H1 (cell line): ENCODE results near the gene TMPRSS4. TPM values are rescaled to one million over a fixed set of nuclear protein-coding genes. Genes with fewer than 3 reads are reported as not detected.

Source experiments
- CTCF ChIA-PET: fragments of 300-600 bp; sonication (Branson Sonifier 250); formaldehyde crosslinking; loops from one replicate; lab custom pipeline; 2021; ENCODE audit not compliant: partially characterized antibody; lab: Charles Lee
- POLR2A ChIA-PET: fragments of 300-600 bp; sonication (Branson Sonifier 250); formaldehyde crosslinking; loops from one replicate; lab custom pipeline; 2021; ENCODE audit warnings: inconsistent platforms; ENCODE audit not compliant: partially characterized antibody; lab: Charles Lee
- DNase-seq, 2 experiments: peaks; one replicate each; pipeline versions ENCODE4 v3.0.0 to v3.0.0-alpha.2; 2010 to 2022; ENCODE audit warnings: low spot score in 2 of 2, low read depth in 1 of 2, mixed read lengths in 1 of 2
- FAIRE-seq: peaks from 2 replicates; lab custom pipeline; 2011; peaks lifted over from hg19 to GRCh38; lab: Jason Lieb, UNC
- H2AFZ ChIP-seq: 2 replicates; pipeline ENCODE4 v1.8.1; 2012; ENCODE audit warnings: low read length, inconsistent platforms
- H2AK5ac ChIP-seq: 2 replicates; pipeline ENCODE4 v1.6.1; 2013; ENCODE audit warnings: low read depth, low read length
- H2BK120ac ChIP-seq: replicated peaks from 2 replicates; pipeline ENCODE3; 2013; ENCODE audit warnings: low read depth, low read length, inconsistent platforms
- H2BK12ac ChIP-seq: 2 replicates; pipeline ENCODE4 v1.6.1; 2013; ENCODE audit warnings: low read depth, low read length
- H2BK15ac ChIP-seq: 2 replicates; pipeline ENCODE4 v1.6.1; 2013; ENCODE audit warnings: low read length
- H2BK20ac ChIP-seq: 2 replicates; pipeline ENCODE4 v1.6.1; 2013; ENCODE audit warnings: low read length
- H2BK5ac ChIP-seq: 2 replicates; pipeline ENCODE4 v1.6.1; 2013; ENCODE audit warnings: low read depth, low read length
- H3K14ac ChIP-seq: 2 replicates; pipeline ENCODE4 v1.6.1; 2013; ENCODE audit warnings: inconsistent platforms; ENCODE audit not compliant: insufficient read length
- H3K18ac ChIP-seq: 2 replicates; pipeline ENCODE4 v1.6.1; 2013; ENCODE audit warnings: low read length; ENCODE audit errors: extremely low read depth
- H3K23ac ChIP-seq: 2 replicates; pipeline ENCODE4 v1.6.1; 2013; ENCODE audit warnings: inconsistent platforms; ENCODE audit not compliant: insufficient read length
- H3K23me2 ChIP-seq: 2 replicates; pipeline ENCODE4 v1.6.1; 2013; ENCODE audit warnings: low read depth, low read length
- H3K27ac ChIP-seq: 2 replicates; pipeline ENCODE4 v1.6.1; 2011; ENCODE audit warnings: low read depth, low read length, inconsistent platforms
- H3K27me3 ChIP-seq, 4 experiments: replicated peaks in 1 of 4; 1 replicate in 1 of 4; 2 replicates in 3 of 4; pipeline versions ENCODE4 v1.6.1 to v1.8.1; 2011 to 2013; ENCODE audit warnings: low read length in 3 of 4, mild to moderate bottlenecking in 3 of 4, inconsistent platforms in 2 of 4, mixed read lengths in 2 of 4, moderate library complexity in 1 of 4; ENCODE audit not compliant: control insufficient read depth in 3 of 4, insufficient read depth in 3 of 4; ENCODE audit errors: extremely low read depth in 1 of 4
- H3K36me3 ChIP-seq, 4 experiments: 2 replicates each; pipeline versions ENCODE4 v1.6.1 to v1.8.1; 2011 to 2013; ENCODE audit warnings: mild to moderate bottlenecking in 4 of 4, low read length in 3 of 4, moderate library complexity in 2 of 4, control low read depth in 1 of 4, inconsistent platforms in 1 of 4; ENCODE audit not compliant: insufficient read depth in 4 of 4, control insufficient read depth in 2 of 4
- H3K4ac ChIP-seq: replicated peaks from 2 replicates; pipeline ENCODE3; 2013; ENCODE audit warnings: low read length, low read depth, mixed read lengths, inconsistent platforms; ENCODE audit not compliant: insufficient read length
- H3K4me1 ChIP-seq, 4 experiments: replicated peaks in 1 of 4; 1 replicate in 1 of 4; 2 replicates in 3 of 4; pipeline versions ENCODE4 v1.6.1 to v1.8.1; 2011 to 2013; ENCODE audit warnings: low read length in 3 of 4, inconsistent platforms in 2 of 4, mixed read lengths in 1 of 4; ENCODE audit not compliant: insufficient read depth in 4 of 4, control insufficient read depth in 3 of 4
- H3K4me2 ChIP-seq, 2 experiments: 2 replicates each; pipeline versions ENCODE4 v1.6.1 to v1.8.1; 2011 to 2013; ENCODE audit warnings: low read depth in 2 of 2, low read length in 2 of 2, control low read depth in 1 of 2, inconsistent platforms in 1 of 2, mild to moderate bottlenecking in 1 of 2; ENCODE audit not compliant: insufficient read depth in 1 of 2
- H3K4me3 ChIP-seq, 4 experiments: fragments of 200-600, 300-600 bp in 1 of 4; sonication (generic), shearing (Covaris generic), sonication (Bioruptor Twin) in 1 of 4; 2 replicates each; pipeline versions ENCODE4 v1.5.1 to v1.8.1; 2011 to 2016; ENCODE audit warnings: low read length in 4 of 4, low read depth in 3 of 4, control low read depth in 2 of 4, inconsistent platforms in 2 of 4, mild to moderate bottlenecking in 2 of 4, mixed read lengths in 1 of 4, moderate library complexity in 1 of 4; ENCODE audit not compliant: insufficient read depth in 2 of 4; ENCODE audit errors: extremely low read depth in 1 of 4
- H3K56ac ChIP-seq: replicated peaks from 2 replicates; pipeline ENCODE3; 2013; ENCODE audit warnings: low read depth, mild to moderate bottlenecking, mixed read lengths, low read length, inconsistent platforms; ENCODE audit not compliant: insufficient read length
- H3K79me1 ChIP-seq: 2 replicates; pipeline ENCODE4 v1.6.1; 2013; ENCODE audit warnings: low read depth, low read length, control low read depth
- H3K79me2 ChIP-seq, 2 experiments: 2 replicates each; pipeline versions ENCODE4 v1.6.1 to v1.8.1; 2012 to 2013; ENCODE audit warnings: low read length in 2 of 2, mild to moderate bottlenecking in 2 of 2, inconsistent platforms in 1 of 2; ENCODE audit not compliant: insufficient read depth in 2 of 2, control insufficient read depth in 1 of 2
- H3K9ac ChIP-seq, 4 experiments: replicated peaks in 1 of 4; 1 replicate in 1 of 4; 2 replicates in 3 of 4; pipeline versions ENCODE4 v1.6.1 to v1.8.1; 2011 to 2013; ENCODE audit warnings: low read depth in 3 of 4, low read length in 3 of 4, control low read depth in 2 of 4, mild to moderate bottlenecking in 2 of 4, moderate library complexity in 2 of 4, inconsistent platforms in 1 of 4; ENCODE audit errors: extremely low read depth in 1 of 4
- H3K9me3 ChIP-seq, 2 experiments: 2 replicates each; pipeline versions ENCODE4 v1.6.1 to v1.8.1; 2012 to 2013; ENCODE audit warnings: mild to moderate bottlenecking in 2 of 2, moderate library complexity in 2 of 2, control low read depth in 1 of 2, inconsistent platforms in 1 of 2, low read depth in 1 of 2, low read length in 1 of 2, mixed read lengths in 1 of 2; ENCODE audit not compliant: insufficient read depth in 2 of 2
- H4K20me1 ChIP-seq, 2 experiments: replicated peaks in 1 of 2; 2 replicates each; pipeline versions ENCODE3 to v1.8.1; 2011 to 2013; ENCODE audit warnings: inconsistent platforms in 2 of 2, low read length in 2 of 2, mild to moderate bottlenecking in 1 of 2; ENCODE audit not compliant: insufficient read depth in 2 of 2, control insufficient read depth in 1 of 2
- H4K5ac ChIP-seq: 2 replicates; pipeline ENCODE4 v1.6.1; 2013; ENCODE audit warnings: low read length, low read depth, mixed read lengths, inconsistent platforms; ENCODE audit not compliant: insufficient read length
- H4K8ac ChIP-seq: 2 replicates; pipeline ENCODE4 v1.8.0; 2013; ENCODE audit warnings: mild to moderate bottlenecking, moderate library complexity, low read length, inconsistent platforms; ENCODE audit not compliant: insufficient read depth; ENCODE audit errors: extremely low read depth
- H4K91ac ChIP-seq: replicated peaks from 2 replicates; pipeline ENCODE3; 2013; ENCODE audit warnings: low read length, mixed read lengths, inconsistent platforms; ENCODE audit not compliant: insufficient read length
- CREB1 ChIP-seq: IDR thresholded peaks from 2 replicates; pipeline ENCODE4 v1.6.1; 2012; ENCODE audit warnings: inconsistent platforms
- KDM4A ChIP-seq: IDR thresholded peaks from one replicate; pipeline ENCODE4 v1.7.1; 2012; ENCODE audit warnings: low read depth, mild to moderate bottlenecking, moderate library complexity, low read length, inconsistent platforms; ENCODE audit not compliant: severe bottlenecking
- WGBS, 2 experiments: shearing (Covaris generic) in 1 of 2; methylation state at CpG; one replicate each; pipeline versions ENCODE4 v1.1.6 to v1.1.7; 2013 to 2015; ENCODE audit warnings: low lambda C conversion rate in 2 of 2, mixed read lengths in 2 of 2, inconsistent platforms in 1 of 2, low coverage in 1 of 2, missing lambda C conversion rate in 1 of 2; ENCODE audit not compliant: insufficient replicate concordance in 2 of 2, insufficient coverage in 1 of 2, insufficient read length in 1 of 2; ENCODE audit errors: extremely low coverage in 1 of 2, missing lambda C conversion rate in 1 of 2; 5-methylcytosine and 5-hydroxymethylcytosine counted together
- polyA plus RNA-seq, 7 experiments: library from polyadenylated mRNA; depleted of rRNA in 3 of 7; stranded (reverse) in 5 of 7; unstranded in 2 of 7; fragments of >200 nt in 5 of 7; fragments of 200-250 nt in 2 of 7; gene quantifications; 1 replicate in 5 of 7; 2 replicates in 1 of 7; 4 replicates in 1 of 7; pipeline versions ENCODE4 v1.2.1 to v1.2.3, GENCODE V29; 2011 to 2013; ENCODE audit warnings: missing spikeins in 2 of 7, mixed read lengths in 2 of 7
- total RNA-seq: library from RNA; stranded (reverse); fragmentation: NEBNext Ultra II Directional; extraction: Animal tissue kit (Norgen Biotek cat#: 25700); gene quantifications from 2 replicates; pipeline ENCODE4 v1.2.1, GENCODE V29; 2021

TMPRSS4 gene
- total and polyA plus RNA-seq, 2 of the 8 experiments (the other 6 are each of a cell fraction or from before 2014, with no cell fraction given), result 0.11 to 0.58 TPM

GRCh38 chr11:118087931-118088330, 11.1 kb downstream of the TMPRSS4 start:
- no peak overlapping the region for H4K8ac ChIP-seq
- H3K23ac ChIP-seq, result no peak overlapping the region
- no peak overlapping the region for H2BK20ac ChIP-seq
- H3K79me2 ChIP-seq, result no peaks in the 10 kb centered on the region
- no peak overlapping the region for H3K9ac ChIP-seq
- no peak overlapping the region for H2BK12ac ChIP-seq
- no peaks in the 10 kb centered on the region for H3K27me3 ChIP-seq
- H3K27ac ChIP-seq, result no peak overlapping the region
- no peak overlapping the region for H2BK5ac ChIP-seq
- DNase-seq, result no peak
- H2AFZ ChIP-seq, result no peak overlapping the region
- CTCF ChIA-PET, result interaction anchor here (0.6 kb wide), 1 partner anchor 227 kb away, joined by 3 read pairs; no protein-coding TSS in a partner anchor
- POLR2A ChIA-PET, result no interaction called here
- H4K5ac ChIP-seq, result no peak overlapping the region
- H3K23me2 ChIP-seq, result peaks cover 2% of the 10 kb centered on the region; the same call in 1 of the 2 replicates
- no peak overlapping the region for H2AK5ac ChIP-seq
- H3K9me3 ChIP-seq, result peaks cover 8 to 21% of the 10 kb centered on the region in 2 experiments; a peak in 3 of 4 replicates
- WGBS, 2 experiments, result 97% methylated on average over 6 of the region's 6 CpGs; no CpG with 5 or more reads in 1 of the 2 experiments
- no peak overlapping the region for H2BK15ac ChIP-seq
- no peak overlapping the region for H3K4ac ChIP-seq
- no peaks in the 10 kb centered on the region for H3K36me3 ChIP-seq
- no peak for TF ChIP-seq KDM4A
- no peak for TF ChIP-seq CREB1
- no peak overlapping the region for H3K18ac ChIP-seq
- H3K4me3 ChIP-seq, result no peak overlapping the region
- H3K4me2 ChIP-seq, result no peak overlapping the region
- FAIRE-seq, result no peak
- no peaks in the 10 kb centered on the region for H4K20me1 ChIP-seq
- no peak overlapping the region for H3K56ac ChIP-seq
- peaks cover 2 to 3% (median 2%) of the 10 kb centered on the region in 4 experiments; a peak in 4 of 7 replicates for H3K4me1 ChIP-seq
- no peak overlapping the region for H4K91ac ChIP-seq
- no peak overlapping the region for H3K14ac ChIP-seq
- no peak overlapping the region for H2BK120ac ChIP-seq
- no peaks in the 10 kb centered on the region for H3K79me1 ChIP-seq
